Endothelial cell of hepatic sinusoid (primary cell): ENCODE results near the gene GPANK1.
"Not testable (repeated sequence)": the region's sequence is repeated elsewhere in the genome, so short reads cannot be mapped to it uniquely, and the experiment has no call there.

Source experiments
- in situ Hi-C: cut with HindIII; loops from 2 replicates; pipeline ENCODE4 v1.10.0; 2017; ENCODE audit warnings: low sequenced_read_pairs

Gene GPANK1

GRCh38 chr6:31664790-31665500, at the start of gene GPANK1:
Gene GPANK1, minus strand, starts transcription at chr6:31664997. Its CDS starts 519 bp downstream, at chr6:31664478.
- in situ Hi-C loops: no loop called here

- in situ Hi-C loops: loop anchor here (5.0 kb wide), 1 partner anchor 67 kb away; no protein-coding TSS in a partner anchor
Observed at GRCh38 chr6:31713991-31714684, 49.3 kb upstream of the GPANK1 start.

GRCh38 chr6:31713465-31713864, 48.7 kb upstream of the GPANK1 start:
- in situ Hi-C loops: loop anchor here (5.0 kb wide), 1 partner anchor 66 kb away; no protein-coding TSS in a partner anchor

- in situ Hi-C loops: loop anchor here (5.0 kb wide), 1 partner anchor 65 kb away; no protein-coding TSS in a partner anchor
Observed at GRCh38 chr6:31712296-31712695, 47.5 kb upstream of the GPANK1 start.

- in situ Hi-C loops: loop anchor here (5.0 kb wide), 1 partner anchor 64 kb away; no protein-coding TSS in a partner anchor
Observed at GRCh38 chr6:31711233-31711632, 46.4 kb upstream of the GPANK1 start.

GRCh38 chr6:31710523-31711219, 45.9 kb upstream of the GPANK1 start:
- in situ Hi-C loops: loop anchor here (5.0 kb wide), 1 partner anchor 63 kb away; no protein-coding TSS in a partner anchor

GRCh38 chr6:31709157-31709556, 44.4 kb upstream of the GPANK1 start:
- in situ Hi-C loops: not testable (repeated sequence)

- in situ Hi-C loops: no loop called here
Observed at GRCh38 chr6:31708224-31708623, 43.4 kb upstream of the GPANK1 start.

GRCh38 chr6:31707701-31708100, 42.9 kb upstream of the GPANK1 start:
- in situ Hi-C loops: no loop called here

- in situ Hi-C loops: no loop called here
Observed at GRCh38 chr6:31706599-31706998, 41.8 kb upstream of the GPANK1 start, which contains the start of gene LY6G6F. Gene LY6G6F, plus strand, starts transcription at chr6:31706866. Its CDS starts 41 bp downstream, at chr6:31706907.

- in situ Hi-C loops: no loop called here
Observed at GRCh38 chr6:31705931-31706330, 41.1 kb upstream of the GPANK1 start.

GRCh38 chr6:31702819-31703716, 38.3 kb upstream of the GPANK1 start, which contains the start of gene ABHD16A:
Gene ABHD16A, minus strand, starts transcription at chr6:31703324. Its CDS starts 43 bp downstream, at chr6:31703281.
- in situ Hi-C loops: no loop called here

- in situ Hi-C loops: no loop called here
Observed at GRCh38 chr6:31702405-31702818, 37.6 kb upstream of the GPANK1 start.

GRCh38 chr6:31701666-31702404, 37.0 kb upstream of the GPANK1 start:
- in situ Hi-C loops: no loop called here

GRCh38 chr6:31700740-31701401, 36.1 kb upstream of the GPANK1 start:
- in situ Hi-C loops: no loop called here

GRCh38 chr6:31697555-31697954, 32.8 kb upstream of the GPANK1 start:
- in situ Hi-C loops: no loop called here

GRCh38 chr6:31693535-31693934, 28.7 kb upstream of the GPANK1 start:
- in situ Hi-C loops: loop anchor here (5.0 kb wide), 1 partner anchor 39 kb away; no protein-coding TSS in a partner anchor

GRCh38 chr6:31692886-31693285, 28.1 kb upstream of the GPANK1 start:
- in situ Hi-C loops: loop anchor here (5.0 kb wide), 1 partner anchor 39 kb away; no protein-coding TSS in a partner anchor

- in situ Hi-C loops: loop anchor here (5.0 kb wide), 1 partner anchor 40 kb away; no protein-coding TSS in a partner anchor
Observed at GRCh38 chr6:31692353-31692752, 27.6 kb upstream of the GPANK1 start.
